GM12873 (cell line): ENCODE measurements around the gene SLC43A2.

ENCODE experiments used
- CTCF ChIP-seq: IDR thresholded peaks from 2 replicates; pipeline ENCODE4 v1.5.1; 2012; ENCODE audit warnings: low read depth, mild to moderate bottlenecking, moderate library complexity, low read length, control low read depth; ENCODE audit not compliant: insufficient read depth; ENCODE audit errors: missing control alignments

Gene SLC43A2

GRCh38 chr17:1630662-1631061, 2.0 kb upstream of the SLC43A2 start:
- TF ChIP-seq CTCF, result no peak

GRCh38 chr17:1629504-1630310, 1.1 kb upstream of the SLC43A2 start:
- peak; percentile 75 for TF ChIP-seq CTCF

DNA sequence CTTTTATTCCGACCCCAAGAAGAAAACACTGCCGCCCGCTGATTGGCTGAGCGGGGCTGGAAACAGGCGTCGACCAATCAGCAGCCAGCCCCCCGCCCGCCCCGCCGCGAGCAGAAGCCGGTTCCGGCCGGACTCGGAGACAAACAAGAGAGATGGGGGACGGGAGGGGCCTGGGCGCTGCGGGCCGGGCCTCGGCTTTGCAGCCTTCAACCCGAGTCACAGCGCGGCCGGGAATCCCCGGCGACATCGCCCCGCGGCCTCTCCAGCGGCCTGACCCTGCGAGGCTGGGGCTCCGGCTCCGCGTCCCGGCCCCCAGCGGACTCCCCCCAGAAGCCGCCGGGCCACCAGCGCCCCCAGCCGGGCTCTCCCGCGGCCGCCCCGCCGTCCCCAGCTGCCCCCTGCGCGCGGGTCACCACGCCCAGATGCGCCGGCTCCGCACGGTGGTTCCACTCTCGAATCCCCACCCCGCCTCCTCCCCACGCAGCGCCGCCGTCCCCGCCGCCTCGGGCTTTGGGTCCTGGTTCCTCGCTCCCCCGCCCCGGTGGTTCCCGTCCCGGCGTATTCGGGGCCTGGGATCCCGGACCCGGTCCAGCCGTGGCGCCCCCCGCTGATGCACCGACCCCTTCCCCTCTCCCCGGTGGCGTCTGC, 346 bp upstream of the SLC43A2 start:
- peak; percentile 34 for TF ChIP-seq CTCF

DNA sequence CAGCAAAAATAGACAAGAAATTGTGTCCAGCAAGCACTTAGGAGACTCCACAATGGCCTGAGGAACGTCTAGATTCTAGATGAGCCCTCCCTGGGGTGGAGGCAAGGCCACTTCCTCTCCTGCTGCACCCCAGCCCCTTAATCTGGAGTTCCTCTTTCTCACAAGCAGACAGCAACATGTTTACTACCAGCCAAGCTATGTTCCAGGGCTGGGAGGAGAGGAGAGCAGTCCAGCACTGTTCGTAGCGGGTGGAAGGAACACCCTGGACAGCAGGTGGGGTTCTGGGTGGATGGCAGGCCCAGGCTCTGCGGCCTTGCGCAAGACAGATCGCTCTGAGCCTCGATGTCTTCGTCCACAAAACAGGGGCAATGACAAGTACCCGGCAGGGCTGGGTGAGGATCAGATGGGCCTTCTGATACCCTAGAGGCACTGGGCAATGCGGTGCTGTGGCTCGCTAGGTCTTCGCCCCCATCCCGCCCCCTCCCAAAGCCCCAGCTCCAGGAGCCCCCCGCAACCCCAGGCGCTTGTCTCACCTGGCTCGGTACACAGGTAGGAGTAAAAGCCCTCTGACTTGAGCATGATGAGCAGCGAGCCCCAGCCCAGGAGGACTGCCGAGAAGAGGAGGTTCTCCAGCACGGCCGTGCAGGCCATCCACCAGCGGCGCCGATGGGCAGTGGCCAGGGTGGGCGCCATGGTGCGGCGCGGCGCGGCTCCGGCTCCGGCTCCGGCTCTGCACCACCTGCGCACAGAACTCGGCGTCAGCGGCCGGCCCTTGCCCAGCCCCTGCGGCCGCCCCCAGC, 1.3 kb downstream of the SLC43A2 start:
- no peak for TF ChIP-seq CTCF

GRCh38 chr17:1626333-1626732, 2.3 kb downstream of the SLC43A2 start:
- no peak for TF ChIP-seq CTCF

- TF ChIP-seq CTCF, result no peak
These were observed 3.1 kb downstream of the SLC43A2 start for GRCh38 chr17:1625581-1625980.

DNA sequence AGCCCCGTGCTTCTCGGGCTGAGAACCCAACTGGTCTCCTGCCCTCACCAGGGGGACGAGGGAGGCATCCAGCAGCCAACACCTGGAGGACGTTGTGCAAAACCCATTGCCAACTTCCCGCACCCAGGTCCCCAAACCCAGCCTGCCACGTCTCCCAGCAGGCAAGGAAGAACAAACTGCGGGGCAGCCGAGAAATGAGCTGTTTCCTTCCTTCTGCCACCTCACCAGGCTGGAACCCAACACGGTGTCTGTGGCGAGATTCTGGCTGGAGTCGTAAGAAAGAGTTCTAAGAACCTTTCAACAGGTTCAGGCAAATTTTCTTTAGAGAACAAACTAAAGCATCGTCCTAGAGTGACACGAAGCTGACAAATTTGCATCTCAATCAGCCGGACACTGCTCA, 3.6 kb downstream of the SLC43A2 start:
- TF ChIP-seq CTCF, result no peak
